Measurements from ENCODE around the gene MINAR1.

MINAR1 gene

DNA sequence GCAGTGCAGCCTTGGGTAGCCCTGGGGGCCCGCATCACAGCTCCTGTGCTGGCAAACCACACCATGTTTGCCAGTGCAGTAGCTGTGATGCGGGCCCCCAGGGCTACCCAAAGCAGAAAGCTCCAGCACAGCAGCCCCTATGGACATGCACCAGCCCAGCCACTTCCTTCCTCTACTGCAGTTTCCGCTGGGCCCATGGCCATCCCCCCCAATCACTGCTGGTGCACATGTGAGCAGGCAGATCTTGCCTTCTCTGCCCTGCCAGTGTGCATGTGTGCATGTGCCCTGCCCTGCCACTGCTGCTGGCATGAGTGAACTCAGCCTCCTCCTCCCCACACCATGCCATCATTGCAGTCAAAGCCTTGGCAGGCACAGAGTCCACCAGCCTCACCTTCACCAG is 20.1 kb upstream of the MINAR1 start:
- H3K9me3 ChIP-seq (ENCODE audit: low read length): no peaks in the 10 kb centered on the region

DNA sequence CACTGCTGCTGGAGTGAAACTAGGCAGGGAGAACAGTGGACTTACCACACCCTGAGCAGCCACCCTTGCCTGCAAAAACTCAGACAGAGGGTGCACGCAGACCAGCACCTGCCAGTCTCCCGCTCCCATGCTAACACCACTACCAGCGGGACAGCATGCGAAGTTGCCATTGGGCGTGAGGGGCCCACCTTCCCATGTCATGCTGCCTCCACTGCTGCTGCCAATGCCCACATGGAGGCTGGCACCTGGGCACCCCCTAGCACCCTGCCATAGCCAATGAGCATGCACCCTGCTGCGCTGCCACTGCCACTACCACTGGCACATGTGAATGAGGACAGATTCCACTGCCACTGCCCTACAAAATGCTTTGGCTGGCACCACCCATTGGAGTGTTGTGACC is 19.7 kb upstream of the MINAR1 start:
- H3K4me3 ChIP-seq (ENCODE audit: low read depth, low read length, poor library complexity, severe bottlenecking): no peak overlapping the region
- H4K20me1 ChIP-seq (ENCODE audit: insufficient read depth, low read length): no peaks in the 10 kb centered on the region; the same call in 1 of the 2 replicates
- TF ChIP-seq CTCF (IDR thresholded peaks at IDR 0.05; ENCODE audit: low read length) (no peak), EZH2 (IDR thresholded peaks at IDR 0.05; ENCODE audit: borderline replicate concordance, low read length) (no peak)
- no peaks in the 10 kb centered on the region for H3K9me2 ChIP-seq (ENCODE audit: low read depth, low read length)
- H3K27ac ChIP-seq (ENCODE audit: low read depth, low read length, poor library complexity, severe bottlenecking): no peak overlapping the region
- H3K27me3 ChIP-seq (ENCODE audit: insufficient read depth, low read length): no peaks in the 10 kb centered on the region
- no peak overlapping the region for H2AFZ ChIP-seq (ENCODE audit: low read length)
- H3K36me3 ChIP-seq (ENCODE audit: insufficient read depth, low read length): no peaks in the 10 kb centered on the region
- H3K4me1 ChIP-seq (ENCODE audit: insufficient read depth, low read length, severe bottlenecking): no peaks in the 10 kb centered on the region
- H3K4me2 ChIP-seq (ENCODE audit: low read length): no peak overlapping the region
- H3K9me3 ChIP-seq (ENCODE audit: low read length): no peaks in the 10 kb centered on the region
- H3K79me2 ChIP-seq (ENCODE audit: insufficient read depth, low read length): no peaks in the 10 kb centered on the region
- H3K9ac ChIP-seq (ENCODE audit: low read length): no peak overlapping the region
- no peaks in the 10 kb centered on the region for H3F3A ChIP-seq (ENCODE audit: insufficient read depth, low read length)

More for the DNA sequence above, 20.1 kb upstream of the MINAR1 start:
- H3K4me1 ChIP-seq (ENCODE audit: insufficient read depth, low read length, severe bottlenecking): no peaks in the 10 kb centered on the region
- H4K20me1 ChIP-seq (ENCODE audit: insufficient read depth, low read length): no peaks in the 10 kb centered on the region; the same call in 1 of the 2 replicates
- no peaks in the 10 kb centered on the region for H3K79me2 ChIP-seq (ENCODE audit: insufficient read depth, low read length)
- no peaks in the 10 kb centered on the region for H3K9me2 ChIP-seq (ENCODE audit: low read depth, low read length)
- no peak overlapping the region for H3K27ac ChIP-seq (ENCODE audit: low read depth, low read length, poor library complexity, severe bottlenecking)
- H3K9ac ChIP-seq (ENCODE audit: low read length): no peak overlapping the region
- TF ChIP-seq CTCF (IDR thresholded peaks at IDR 0.05; ENCODE audit: low read length): no peak
- TF ChIP-seq EZH2 (IDR thresholded peaks at IDR 0.05; ENCODE audit: borderline replicate concordance, low read length): no peak
- H3K36me3 ChIP-seq (ENCODE audit: insufficient read depth, low read length): no peaks in the 10 kb centered on the region
- no peak overlapping the region for H2AFZ ChIP-seq (ENCODE audit: low read length)
- no peak overlapping the region for H3K4me3 ChIP-seq (ENCODE audit: low read depth, low read length, poor library complexity, severe bottlenecking)
- no peak overlapping the region for H3K4me2 ChIP-seq (ENCODE audit: low read length)
- H3F3A ChIP-seq (ENCODE audit: insufficient read depth, low read length): no peaks in the 10 kb centered on the region
- H3K27me3 ChIP-seq (ENCODE audit: insufficient read depth, low read length): no peaks in the 10 kb centered on the region

GRCh38 chr15:79416876-79417275 is 15.3 kb upstream of the MINAR1 start:
- H3K36me3 ChIP-seq (ENCODE audit: insufficient read depth, low read length): no peaks in the 10 kb centered on the region
- H3K27ac ChIP-seq (ENCODE audit: low read depth, low read length, poor library complexity, severe bottlenecking): no peak overlapping the region
- H3K27me3 ChIP-seq (ENCODE audit: insufficient read depth, low read length): no peaks in the 10 kb centered on the region
- TF ChIP-seq CTCF (IDR thresholded peaks at IDR 0.05; ENCODE audit: low read length) (no peak), EZH2 (IDR thresholded peaks at IDR 0.05; ENCODE audit: borderline replicate concordance, low read length) (no peak)
- H3K79me2 ChIP-seq (ENCODE audit: insufficient read depth, low read length): no peaks in the 10 kb centered on the region
- no peak overlapping the region for H3K4me3 ChIP-seq (ENCODE audit: low read depth, low read length, poor library complexity, severe bottlenecking)
- no peaks in the 10 kb centered on the region for H3K9me2 ChIP-seq (ENCODE audit: low read depth, low read length)
- no peaks in the 10 kb centered on the region for H3K4me1 ChIP-seq (ENCODE audit: insufficient read depth, low read length, severe bottlenecking)
- no peaks in the 10 kb centered on the region for H3F3A ChIP-seq (ENCODE audit: insufficient read depth, low read length)
- no peaks in the 10 kb centered on the region for H4K20me1 ChIP-seq (ENCODE audit: insufficient read depth, low read length)
- no peak overlapping the region for H3K9ac ChIP-seq (ENCODE audit: low read length)
- H3K9me3 ChIP-seq (ENCODE audit: low read length): no peaks in the 10 kb centered on the region
- H2AFZ ChIP-seq (ENCODE audit: low read length): no peak overlapping the region
- no peak overlapping the region for H3K4me2 ChIP-seq (ENCODE audit: low read length)

Measured in OCI-LY1 (cell line).